ENCODE results near the gene PHF2. TPM values are rescaled to one million over a fixed set of nuclear protein-coding genes. Genes with fewer than 3 reads are reported as not detected.

PHF2 gene
- total RNA-seq, 1 experiment from 2014 or later, result 10.3 TPM

DNA sequence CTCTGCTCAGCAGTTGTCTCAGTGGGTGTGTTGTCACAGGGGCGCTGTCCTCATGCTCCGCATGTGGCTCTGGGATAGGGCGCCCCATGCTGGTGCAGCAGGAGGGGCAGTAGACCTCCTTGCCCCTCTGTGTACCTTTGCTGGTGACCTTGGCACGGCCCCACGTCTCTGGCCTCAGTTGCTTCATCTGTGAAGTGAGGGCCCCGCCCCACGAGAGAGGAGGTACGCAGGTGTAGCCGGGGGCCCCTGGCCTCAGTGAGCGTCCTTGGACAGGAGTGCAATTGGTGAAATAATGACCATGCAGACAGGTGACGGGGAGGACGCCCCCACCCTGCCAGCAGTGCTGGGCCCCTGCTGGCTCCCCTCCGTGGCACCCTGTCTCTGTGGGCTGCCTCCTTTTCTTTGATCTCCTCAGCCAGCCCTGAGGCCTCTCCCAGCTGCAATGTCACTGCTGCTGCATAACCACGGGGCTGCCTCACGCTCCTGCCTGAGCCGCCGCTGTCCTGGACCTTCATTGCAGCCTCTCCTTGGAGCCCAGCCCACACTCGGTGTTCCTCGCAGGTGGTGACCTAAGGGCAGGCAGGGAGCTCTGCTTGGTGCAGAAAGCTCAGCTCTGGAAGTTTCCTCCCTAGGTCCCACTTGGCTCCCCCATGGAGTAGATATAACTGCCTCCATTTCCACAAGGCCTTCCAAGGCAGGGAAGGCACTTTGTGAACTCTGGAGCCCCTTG is 57.3 kb downstream of the PHF2 start:
- Histone ChIP-seq H3K4me3 (ENCODE audit: low read depth, low read length) (no peak overlapping the region), H3K36me3 (ENCODE audit: control insufficient read depth, insufficient read depth, low read length) (no peaks in the 10 kb centered on the region), H3K27me3 (replicated peaks; ENCODE audit: control insufficient read depth, insufficient read depth, low read length) (no peaks in the 10 kb centered on the region), H3K4me1 (no peaks in the 10 kb centered on the region), H3K9me3 (no peaks in the 10 kb centered on the region)
- POLR2A ChIA-PET, result no interaction called here
- peaks cover 12% of the 10 kb centered on the region for H3K36me3 Mint-ChIP-seq (ENCODE audit: insufficient read depth, unreplicated experiment)
- no peak for DNase-seq
- intact Hi-C loops (cut with micrococcal nuclease; ENCODE audit: unreplicated experiment), result no loop called here
- TF ChIP-seq, protein P1, sequence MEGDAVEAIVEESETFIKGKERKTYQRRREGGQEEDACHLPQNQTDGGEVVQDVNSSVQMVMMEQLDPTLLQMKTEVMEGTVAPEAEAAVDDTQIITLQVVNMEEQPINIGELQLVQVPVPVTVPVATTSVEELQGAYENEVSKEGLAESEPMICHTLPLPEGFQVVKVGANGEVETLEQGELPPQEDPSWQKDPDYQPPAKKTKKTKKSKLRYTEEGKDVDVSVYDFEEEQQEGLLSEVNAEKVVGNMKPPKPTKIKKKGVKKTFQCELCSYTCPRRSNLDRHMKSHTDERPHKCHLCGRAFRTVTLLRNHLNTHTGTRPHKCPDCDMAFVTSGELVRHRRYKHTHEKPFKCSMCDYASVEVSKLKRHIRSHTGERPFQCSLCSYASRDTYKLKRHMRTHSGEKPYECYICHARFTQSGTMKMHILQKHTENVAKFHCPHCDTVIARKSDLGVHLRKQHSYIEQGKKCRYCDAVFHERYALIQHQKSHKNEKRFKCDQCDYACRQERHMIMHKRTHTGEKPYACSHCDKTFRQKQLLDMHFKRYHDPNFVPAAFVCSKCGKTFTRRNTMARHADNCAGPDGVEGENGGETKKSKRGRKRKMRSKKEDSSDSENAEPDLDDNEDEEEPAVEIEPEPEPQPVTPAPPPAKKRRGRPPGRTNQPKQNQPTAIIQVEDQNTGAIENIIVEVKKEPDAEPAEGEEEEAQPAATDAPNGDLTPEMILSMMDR (IDR thresholded peaks at IDR 0.05; ENCODE audit: insufficient read depth in 1 of 2, low read depth in 1 of 2, low read length in 1 of 2, severe bottlenecking in 1 of 2, unreplicated experiment in 1 of 2), result no peak
- H3K27ac Mint-ChIP-seq (ENCODE audit: unreplicated experiment), result no peak overlapping the region
- no peaks in the 10 kb centered on the region for H3K9me3 Mint-ChIP-seq (ENCODE audit: unreplicated experiment)
- CTCF ChIA-PET, result no interaction called here
- no peaks in the 10 kb centered on the region for H3K4me1 Mint-ChIP-seq (ENCODE audit: low read depth, unreplicated experiment)
- no peaks in the 10 kb centered on the region for H3K27me3 Mint-ChIP-seq (ENCODE audit: insufficient read depth, unreplicated experiment)
- no TSS peak for BruUV-seq (replicated peaks)
- no peak overlapping the region for H3K4me3 Mint-ChIP-seq (ENCODE audit: unreplicated experiment)

DNA sequence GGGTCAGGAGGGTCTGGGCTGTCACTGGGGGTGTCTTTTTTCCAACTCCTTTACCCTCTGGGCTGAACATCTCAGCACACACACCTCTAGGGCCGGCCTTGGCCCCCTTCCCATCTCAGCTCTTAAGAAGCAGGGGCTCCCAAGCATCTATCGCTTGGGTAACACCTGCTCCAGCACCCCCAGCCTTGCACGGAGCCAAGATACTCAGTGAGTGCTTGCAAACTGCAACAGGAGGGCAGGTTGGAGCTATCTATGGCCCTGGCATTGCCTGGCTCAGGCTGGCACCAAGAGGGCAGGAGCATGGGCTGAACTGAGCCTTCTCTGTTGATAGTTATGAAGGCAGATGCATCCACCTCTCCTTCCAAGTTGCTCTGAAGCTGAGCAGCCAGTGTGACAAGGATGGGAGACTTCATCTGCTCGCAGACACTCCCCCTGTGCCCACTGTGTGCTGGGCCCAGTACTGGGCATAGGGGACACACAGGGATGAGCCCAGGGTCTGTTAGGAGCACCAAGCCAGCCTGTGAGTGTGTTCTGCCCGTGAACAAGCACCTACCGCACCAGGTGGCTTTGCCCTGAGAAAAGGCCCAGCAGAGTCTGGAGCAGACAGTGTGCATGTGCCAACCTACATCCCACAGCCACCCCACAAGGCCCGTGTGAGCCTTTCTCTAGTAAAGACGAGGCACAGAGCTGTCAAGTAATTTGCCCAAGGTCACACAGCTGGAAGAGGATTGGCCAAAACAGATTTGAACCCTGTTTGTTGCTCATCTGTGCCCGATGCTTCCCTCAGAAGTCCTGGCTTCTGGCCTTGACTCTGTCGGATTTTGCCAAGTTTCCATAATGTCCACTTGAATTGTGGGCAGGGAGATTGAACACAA is 58.2 kb downstream of the PHF2 start:
- Histone ChIP-seq H3K36me3 (ENCODE audit: control insufficient read depth, insufficient read depth, low read length) (no peaks in the 10 kb centered on the region), H3K27me3 (replicated peaks; ENCODE audit: control insufficient read depth, insufficient read depth, low read length) (no peaks in the 10 kb centered on the region), H3K4me3 (ENCODE audit: low read depth, low read length) (no peak overlapping the region), H3K9me3 (no peaks in the 10 kb centered on the region), H3K4me1 (no peaks in the 10 kb centered on the region)
- TF ChIP-seq, protein P1 (IDR thresholded peaks at IDR 0.05; ENCODE audit: insufficient read depth in 1 of 2, low read depth in 1 of 2, low read length in 1 of 2, severe bottlenecking in 1 of 2, unreplicated experiment in 1 of 2), result no peak
- no peaks in the 10 kb centered on the region for H3K4me1 Mint-ChIP-seq (ENCODE audit: low read depth, unreplicated experiment)
- BruUV-seq (replicated peaks), result no TSS peak
- CTCF ChIA-PET, result no interaction called here
- no peaks in the 10 kb centered on the region for H3K27me3 Mint-ChIP-seq (ENCODE audit: insufficient read depth, unreplicated experiment)
- H3K4me3 Mint-ChIP-seq (ENCODE audit: unreplicated experiment), result no peak overlapping the region
- intact Hi-C loops (cut with micrococcal nuclease; ENCODE audit: unreplicated experiment), result no loop called here
- no peak for DNase-seq
- peaks cover 12% of the 10 kb centered on the region for H3K36me3 Mint-ChIP-seq (ENCODE audit: insufficient read depth, unreplicated experiment)
- no peaks in the 10 kb centered on the region for H3K9me3 Mint-ChIP-seq (ENCODE audit: unreplicated experiment)
- H3K27ac Mint-ChIP-seq (ENCODE audit: unreplicated experiment), result no peak overlapping the region
- POLR2A ChIA-PET, result no interaction called here

DNA sequence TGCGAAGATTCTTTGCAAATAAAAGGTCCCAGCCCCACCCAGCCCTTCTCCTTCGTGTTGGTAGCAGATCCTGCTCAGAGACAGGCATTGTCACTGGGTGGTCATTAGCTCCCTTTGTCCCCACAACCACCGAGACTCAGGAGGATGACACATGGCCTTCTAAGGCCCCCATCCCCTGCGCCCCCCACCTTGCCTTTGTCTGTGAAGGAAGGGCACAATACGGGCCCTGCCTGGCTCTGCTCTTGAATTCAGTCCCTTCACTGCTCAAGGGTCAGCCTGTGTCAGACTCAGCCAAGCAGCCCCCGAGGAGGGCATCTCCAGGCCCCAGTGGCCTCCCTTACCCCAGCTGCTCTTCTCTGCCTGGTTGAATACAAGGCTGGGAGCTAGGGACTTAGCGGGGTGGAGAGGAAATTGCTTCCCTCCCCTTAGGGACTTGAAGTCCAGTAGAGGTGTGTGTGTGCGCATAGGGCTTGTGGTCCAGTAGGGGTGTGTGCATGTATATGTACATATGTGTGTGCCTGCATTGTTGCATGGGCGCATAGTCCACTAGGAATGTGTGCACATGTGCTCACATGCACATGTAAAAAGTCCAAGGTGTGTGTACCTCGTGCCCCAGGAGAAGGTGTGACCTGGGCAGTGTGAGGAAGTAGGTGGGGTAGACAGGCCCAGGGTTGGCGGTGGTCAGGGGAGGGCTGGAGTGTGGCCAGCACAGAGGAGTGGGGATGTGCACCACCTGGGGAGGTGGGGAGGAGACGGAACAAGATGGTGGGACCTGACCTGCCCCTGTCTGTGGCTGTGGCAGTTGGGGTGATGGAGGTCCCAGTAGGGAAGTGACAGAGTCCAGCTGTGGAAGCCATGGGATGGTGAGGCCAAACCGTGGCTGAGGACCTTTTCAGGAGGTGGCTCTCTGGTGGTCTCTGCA is 59.1 kb downstream of the PHF2 start:
- no peak overlapping the region for H3K4me3 Mint-ChIP-seq (ENCODE audit: unreplicated experiment)
- H3K4me1 Mint-ChIP-seq (ENCODE audit: low read depth, unreplicated experiment), result no peaks in the 10 kb centered on the region
- no TSS peak for BruUV-seq (replicated peaks)
- POLR2A ChIA-PET, result no interaction called here
- DNase-seq, result no peak
- H3K27me3 ChIP-seq (replicated peaks; ENCODE audit: control insufficient read depth, insufficient read depth, low read length), result no peaks in the 10 kb centered on the region
- CTCF ChIA-PET, result no interaction called here
- H3K4me1 ChIP-seq, result no peaks in the 10 kb centered on the region
- no peak overlapping the region for H3K27ac Mint-ChIP-seq (ENCODE audit: unreplicated experiment)
- intact Hi-C loops (cut with micrococcal nuclease; ENCODE audit: unreplicated experiment), result no loop called here
- no peaks in the 10 kb centered on the region for H3K36me3 ChIP-seq (ENCODE audit: control insufficient read depth, insufficient read depth, low read length)
- H3K9me3 ChIP-seq, result no peaks in the 10 kb centered on the region
- TF ChIP-seq, protein P1 (IDR thresholded peaks at IDR 0.05; ENCODE audit: insufficient read depth in 1 of 2, low read depth in 1 of 2, low read length in 1 of 2, severe bottlenecking in 1 of 2, unreplicated experiment in 1 of 2), result no peak
- H3K4me3 ChIP-seq (ENCODE audit: low read depth, low read length), result no peak overlapping the region
- peaks cover 14% of the 10 kb centered on the region for H3K36me3 Mint-ChIP-seq (ENCODE audit: insufficient read depth, unreplicated experiment)
- no peaks in the 10 kb centered on the region for H3K27me3 Mint-ChIP-seq (ENCODE audit: insufficient read depth, unreplicated experiment)
- H3K9me3 Mint-ChIP-seq (ENCODE audit: unreplicated experiment), result no peaks in the 10 kb centered on the region
